Endothelial cell (in vitro differentiated cells): ENCODE data around the gene LDB3. TPM values are rescaled to one million over a fixed set of nuclear protein-coding genes. Genes with fewer than 3 reads are reported as not detected.

Experiments used
- DNase-seq: peaks from one replicate; pipeline ENCODE4 v3.0.0; 2021; ENCODE audit warnings: low spot score
- H3K27ac Mint-ChIP-seq: one replicate; pipeline ENCODE4 v1.8.0; 2021; ENCODE audit warnings: mixed read lengths, inconsistent platforms; ENCODE audit not compliant: unreplicated experiment
- H3K27me3 Mint-ChIP-seq: one replicate; pipeline ENCODE4 v1.8.0; 2021; ENCODE audit warnings: mild to moderate bottlenecking, moderate library complexity, mixed read lengths, inconsistent platforms; ENCODE audit not compliant: unreplicated experiment
- H3K36me3 Mint-ChIP-seq: one replicate; pipeline ENCODE4 v1.8.0; 2021; ENCODE audit warnings: mild to moderate bottlenecking, low read depth, mixed read lengths, inconsistent platforms; ENCODE audit not compliant: unreplicated experiment
- H3K4me1 Mint-ChIP-seq: one replicate; pipeline ENCODE4 v1.8.0; 2021; ENCODE audit warnings: mild to moderate bottlenecking, mixed read lengths, inconsistent platforms; ENCODE audit not compliant: unreplicated experiment
- H3K4me3 Mint-ChIP-seq: one replicate; pipeline ENCODE4 v1.8.0; 2021; ENCODE audit warnings: mild to moderate bottlenecking, mixed read lengths, inconsistent platforms; ENCODE audit not compliant: unreplicated experiment
- H3K9me3 Mint-ChIP-seq: one replicate; pipeline ENCODE4 v1.8.0; 2021; ENCODE audit warnings: mixed read lengths, inconsistent platforms; ENCODE audit not compliant: unreplicated experiment
- total RNA-seq: library from RNA; stranded (reverse); fragmentation: NEBNext Ultra II Directional; extraction: Animal tissue kit (Norgen Biotek cat#: 25700); gene quantifications from one replicate; pipeline ENCODE4 v1.2.1, GENCODE V29; 2021; ENCODE audit not compliant: unreplicated experiment
- TF ChIP-seq, protein P1 (sequence below): fragments of 200-600 bp; sonication (generic); IDR thresholded peaks from one replicate; pipeline ENCODE4 v1.5.0; 2021; ENCODE audit warnings: antibody characterized with exemption; ENCODE audit not compliant: unreplicated experiment

LDB3 gene
- total RNA-seq, 1 donor from 2014 or later = 0.36 TPM

DNA sequence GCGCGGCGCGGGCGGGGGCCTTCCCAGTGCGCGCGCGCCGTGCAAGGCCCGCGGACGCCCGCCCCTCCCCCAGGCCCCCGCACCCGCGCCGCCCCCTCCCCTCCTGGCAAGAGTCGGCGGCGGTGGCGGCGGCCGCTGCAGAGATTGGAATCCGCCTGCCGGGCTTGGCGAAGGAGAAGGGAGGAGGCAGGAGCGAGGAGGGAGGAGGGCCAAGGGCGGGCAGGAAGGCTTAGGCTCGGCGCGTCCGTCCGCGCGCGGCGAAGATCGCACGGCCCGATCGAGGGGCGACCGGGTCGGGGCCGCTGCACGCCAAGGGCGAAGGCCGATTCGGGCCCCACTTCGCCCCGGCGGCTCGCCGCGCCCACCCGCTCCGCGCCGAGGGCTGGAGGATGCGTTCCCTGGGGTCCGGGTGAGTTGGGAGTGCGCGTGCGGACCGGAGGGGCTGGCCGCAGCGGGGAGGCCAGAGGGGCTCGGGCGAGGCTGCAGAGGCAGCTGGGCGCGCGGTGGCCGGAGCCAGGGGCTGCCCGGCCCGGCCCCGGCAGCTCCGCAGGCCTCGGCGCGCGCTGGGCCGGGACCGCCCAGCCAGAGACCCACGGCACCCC is 88.3 kb downstream of the LDB3 start, which contains the start of gene BMPR1A:
Gene BMPR1A, plus strand, starts transcription at position 109 of the 602 bp plus-strand sequence. CDS start 119,400 bp downstream, outside the sequence.
- H3K36me3 Mint-ChIP-seq = no peaks in the 10 kb centered on the region
- peaks cover 25% of the 10 kb centered on the region for H3K4me1 Mint-ChIP-seq
- no peak for DNase-seq
- H3K9me3 Mint-ChIP-seq = no peaks in the 10 kb centered on the region
- H3K4me3 Mint-ChIP-seq = peak within 1 kb of the TSS; percentile 95
- peak within 1 kb of the TSS; percentile 87 for H3K27ac Mint-ChIP-seq
- H3K27me3 Mint-ChIP-seq = peaks cover 15% of the 10 kb centered on the region
- TF ChIP-seq, protein P1, sequence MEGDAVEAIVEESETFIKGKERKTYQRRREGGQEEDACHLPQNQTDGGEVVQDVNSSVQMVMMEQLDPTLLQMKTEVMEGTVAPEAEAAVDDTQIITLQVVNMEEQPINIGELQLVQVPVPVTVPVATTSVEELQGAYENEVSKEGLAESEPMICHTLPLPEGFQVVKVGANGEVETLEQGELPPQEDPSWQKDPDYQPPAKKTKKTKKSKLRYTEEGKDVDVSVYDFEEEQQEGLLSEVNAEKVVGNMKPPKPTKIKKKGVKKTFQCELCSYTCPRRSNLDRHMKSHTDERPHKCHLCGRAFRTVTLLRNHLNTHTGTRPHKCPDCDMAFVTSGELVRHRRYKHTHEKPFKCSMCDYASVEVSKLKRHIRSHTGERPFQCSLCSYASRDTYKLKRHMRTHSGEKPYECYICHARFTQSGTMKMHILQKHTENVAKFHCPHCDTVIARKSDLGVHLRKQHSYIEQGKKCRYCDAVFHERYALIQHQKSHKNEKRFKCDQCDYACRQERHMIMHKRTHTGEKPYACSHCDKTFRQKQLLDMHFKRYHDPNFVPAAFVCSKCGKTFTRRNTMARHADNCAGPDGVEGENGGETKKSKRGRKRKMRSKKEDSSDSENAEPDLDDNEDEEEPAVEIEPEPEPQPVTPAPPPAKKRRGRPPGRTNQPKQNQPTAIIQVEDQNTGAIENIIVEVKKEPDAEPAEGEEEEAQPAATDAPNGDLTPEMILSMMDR = no peak

DNA sequence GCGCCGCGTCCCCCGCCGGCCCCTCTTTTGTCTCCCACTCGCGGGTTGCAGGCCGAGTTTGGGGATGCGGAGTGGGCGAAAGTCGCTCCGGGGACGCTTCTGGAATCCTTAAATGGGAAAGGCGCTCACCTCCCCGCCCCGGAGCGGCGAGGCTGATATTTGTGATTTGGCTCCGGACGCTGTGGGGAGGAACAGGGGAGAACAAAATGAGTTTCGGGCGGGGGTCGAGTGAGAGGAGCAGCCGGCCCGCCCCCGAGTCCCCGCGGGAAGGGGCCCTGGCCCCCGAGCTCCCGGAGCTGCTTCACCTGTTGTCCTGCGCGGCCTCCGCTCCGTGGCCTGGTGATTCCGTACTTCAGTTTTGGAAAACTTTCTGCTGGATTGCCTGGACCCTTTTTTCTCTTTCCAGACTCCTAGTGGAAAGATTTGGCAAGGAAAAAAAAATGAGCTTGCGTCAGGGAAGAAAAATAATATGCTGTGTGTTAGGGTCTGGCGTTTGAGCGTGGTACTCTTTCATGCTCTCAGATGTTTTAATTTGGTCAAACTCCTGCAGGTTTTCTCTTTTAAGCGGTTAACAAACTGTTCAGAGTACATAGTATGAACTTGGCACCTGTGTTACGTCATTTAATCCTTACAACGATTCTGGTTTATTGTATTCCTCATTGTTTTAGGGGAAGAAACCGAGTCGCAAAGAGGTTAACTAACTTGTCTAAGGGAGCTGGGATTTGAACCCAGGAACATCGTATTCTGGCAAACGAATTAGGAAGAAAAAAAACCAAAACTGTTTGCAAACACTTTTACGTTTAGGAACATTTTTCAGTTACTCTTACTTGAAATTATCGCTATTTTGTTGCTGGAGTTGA is 89.0 kb downstream of the LDB3 start:
- peaks cover 28% of the 10 kb centered on the region for H3K4me1 Mint-ChIP-seq
- H3K27me3 Mint-ChIP-seq = peaks cover 17% of the 10 kb centered on the region
- DNase-seq = peak; percentile 18
- TF ChIP-seq, protein P1 = no peak
- peak overlapping the region; percentile 95 for H3K4me3 Mint-ChIP-seq
- no peaks in the 10 kb centered on the region for H3K36me3 Mint-ChIP-seq
- peak overlapping the region; percentile 83 for H3K27ac Mint-ChIP-seq
- no peaks in the 10 kb centered on the region for H3K9me3 Mint-ChIP-seq

DNA sequence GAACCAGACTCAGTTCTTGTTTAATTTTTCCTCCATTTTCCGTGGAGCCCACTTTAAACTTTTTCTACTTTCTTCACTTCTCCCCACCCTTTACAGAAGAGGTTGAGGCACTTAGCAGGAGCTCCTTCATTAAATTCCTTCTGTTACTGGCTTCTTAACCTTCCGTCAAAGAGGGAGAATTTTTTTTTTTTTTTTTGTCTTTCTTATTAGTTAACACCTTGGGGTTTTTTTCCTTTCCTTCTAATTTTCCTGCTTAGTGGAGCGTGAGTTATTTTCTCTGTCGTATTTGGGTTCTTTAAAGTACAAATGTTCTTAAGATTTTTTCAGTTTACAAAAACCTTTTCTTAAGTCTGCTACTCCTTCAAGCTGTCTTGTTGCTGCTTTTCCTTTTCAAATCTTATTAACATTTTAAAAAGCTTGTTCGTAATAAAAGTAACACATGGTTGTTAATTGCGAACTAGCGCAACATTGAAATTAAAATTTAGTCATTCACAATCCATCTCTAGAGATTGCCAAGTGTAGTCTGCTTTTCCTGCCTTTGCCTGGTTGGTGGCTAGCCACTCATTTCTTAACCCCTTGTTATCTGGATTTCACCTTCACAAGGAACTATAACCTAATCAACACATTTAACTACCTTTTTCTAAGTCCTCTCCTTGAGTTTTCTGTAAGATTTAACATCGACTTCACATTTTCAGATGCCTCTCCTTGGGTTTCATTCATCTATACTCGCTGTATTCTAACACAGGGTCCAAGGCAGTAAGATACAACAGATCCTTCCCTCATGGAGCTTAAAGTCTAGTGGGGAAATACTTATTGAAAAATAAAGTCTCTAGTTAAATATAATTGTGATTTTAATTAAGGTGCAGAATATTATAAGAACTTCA is 90.1 kb downstream of the LDB3 start:
- Mint-ChIP-seq H3K9me3 (no peaks in the 10 kb centered on the region), H3K27me3 (peaks cover 19% of the 10 kb centered on the region), H3K27ac (peak overlapping the region; percentile 45), H3K36me3 (no peaks in the 10 kb centered on the region), H3K4me1 (peaks cover 32% of the 10 kb centered on the region), H3K4me3 (peak overlapping the region; percentile 95)
- DNase-seq = no peak
- TF ChIP-seq, protein P1 = no peak

DNA sequence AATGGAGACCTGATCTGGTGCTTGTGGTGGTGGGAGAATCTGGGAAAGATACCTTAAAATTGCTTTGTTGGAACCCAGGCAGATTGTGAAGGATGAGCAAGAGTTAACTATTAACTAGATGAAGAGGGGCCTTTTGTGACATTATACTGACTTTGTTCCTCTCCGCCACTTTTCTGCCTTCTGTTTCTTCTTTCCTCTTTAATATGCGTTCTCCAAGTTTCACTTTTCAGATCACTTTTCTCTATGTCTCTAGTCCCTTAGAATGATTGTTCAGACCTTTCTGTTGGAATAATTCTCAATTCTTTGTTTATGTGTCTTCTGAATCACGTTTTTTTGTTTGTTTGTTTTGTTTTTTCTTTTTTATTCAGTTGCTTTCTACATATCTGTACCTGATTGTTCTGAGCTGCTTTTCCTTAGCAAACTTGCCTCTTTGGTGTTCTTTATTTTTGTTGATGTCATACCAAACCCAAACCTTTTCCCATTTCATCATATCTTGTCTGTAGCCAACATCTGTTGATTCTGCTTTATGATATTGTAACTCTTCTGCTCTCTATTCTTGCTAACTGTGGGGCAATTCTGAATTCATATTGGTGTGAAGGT is 90.9 kb downstream of the LDB3 start:
- Mint-ChIP-seq H3K27me3 (peaks cover 14% of the 10 kb centered on the region), H3K4me1 (peaks cover 32% of the 10 kb centered on the region), H3K9me3 (no peaks in the 10 kb centered on the region)

More for the DNA sequence above, 90.9 kb downstream of the LDB3 start:
- DNase-seq = no peak
- H3K27ac Mint-ChIP-seq = no peak overlapping the region
- peak overlapping the region; percentile 95 for H3K4me3 Mint-ChIP-seq
- TF ChIP-seq, protein P1 = no peak
- H3K36me3 Mint-ChIP-seq = no peaks in the 10 kb centered on the region
